Prostate gland (tissue), 2 donors: ENCODE measurements around the gene PIK3R3. TPM values are rescaled to one million over a fixed set of nuclear protein-coding genes. Genes with fewer than 3 reads are reported as not detected.

ENCODE experiments used
- DNase-seq: peaks from one replicate; pipeline ENCODE4 v3.0.0-alpha.2; 2019; ENCODE audit warnings: low spot score
- H3K27ac ChIP-seq, 2 donors: fragments of 200-600 bp; sonication (generic); 2 replicates each; pipeline ENCODE4 v1.5.1; 2017 to 2019
- H3K27me3 ChIP-seq: fragments of 200-600 bp; sonication (generic); replicated peaks from 2 replicates; pipeline ENCODE4 v1.5.1; 2019; ENCODE audit not compliant: insufficient read depth
- H3K36me3 ChIP-seq, 2 donors: fragments of 200-600 bp; sonication (generic); 1 replicate in 1 of 2; 2 replicates in 1 of 2; pipeline versions ENCODE4 v1.5.1 to v1.8.1; 2017 to 2019
- H3K4me1 ChIP-seq: fragments of 200-600 bp; sonication (generic); replicated peaks from 2 replicates; pipeline ENCODE4 v1.5.1; 2019
- H3K4me3 ChIP-seq, 2 donors: fragments of 200-600 bp; sonication (generic); 2 replicates each; pipeline ENCODE4 v1.5.1; 2017 to 2019
- H3K9me3 ChIP-seq: fragments of 200-600 bp; sonication (generic); 2 replicates; pipeline ENCODE4 v1.5.1; 2017
- POLR2A ChIP-seq: fragments of 450-650 bp; IDR thresholded peaks from one replicate; pipeline ENCODE4 v1.6.1; 2016; ENCODE audit warnings: antibody characterized with exemption, mild to moderate bottlenecking
- POLR2AphosphoS5 ChIP-seq: sonication (generic); formaldehyde crosslinking; IDR thresholded peaks from one replicate; pipeline ENCODE4 v1.6.1; 2017; ENCODE audit warnings: antibody characterized with exemption
- WGBS: methylation state at CpG from one replicate; pipeline ENCODE4 v1.1.5; 2018; 5-methylcytosine and 5-hydroxymethylcytosine counted together
- intact Hi-C: fragments of 100-400 bp; cut with DNase I; formaldehyde crosslinking; loops from one replicate; pipeline ENCODE4 v1.14.2; 2022
- total RNA-seq, 2 donors: library from RNA; depleted of rRNA; stranded (reverse); fragments of >200 nt; gene quantifications; one replicate each; pipeline ENCODE4 v1.1.0, GENCODE V29; 2016
- TF ChIP-seq, protein P1 (sequence below), 4 experiments: fragments of 200-600 bp in 2 of 4; fragments of 450-650 bp in 2 of 4; sonication (generic) in 2 of 4; IDR thresholded peaks; 1 replicate in 3 of 4; 2 replicates in 1 of 4; pipeline ENCODE4 v1.5.1; 2016 to 2019; ENCODE audit warnings: antibody characterized with exemption in 4 of 4, mild to moderate bottlenecking in 2 of 4, moderate library complexity in 2 of 4

Gene PIK3R3
- total RNA-seq, 2 donors from 2014 or later = 9.1 to 26.5 TPM

DNA sequence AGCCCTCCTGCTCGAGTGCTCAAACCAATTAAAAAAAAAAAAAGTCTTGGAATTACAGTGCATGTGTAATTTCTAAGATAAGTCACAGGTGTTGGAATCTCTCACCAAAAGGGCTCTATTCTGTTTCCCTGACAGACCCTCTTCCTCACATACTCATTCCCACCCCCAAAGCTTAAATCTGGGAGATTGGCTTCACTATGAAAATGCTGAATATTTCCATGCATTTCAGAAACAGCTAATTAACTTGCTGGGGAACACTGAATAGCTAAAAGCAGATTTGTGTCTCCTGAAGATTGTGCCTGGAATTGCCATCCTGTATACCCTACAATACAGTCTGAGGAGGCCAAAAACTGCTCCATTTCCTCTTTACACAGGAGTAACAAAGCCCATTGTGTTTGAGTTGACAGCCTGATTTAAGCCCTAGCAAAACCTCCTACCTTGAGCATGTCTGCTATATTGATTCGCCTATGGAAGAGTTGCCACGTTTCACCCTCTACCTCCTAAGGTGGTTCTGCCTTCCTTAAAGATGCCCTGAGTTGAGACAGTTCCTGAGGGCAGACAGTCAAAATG lies 1.4 kb upstream of the PIK3R3 start:
- no peaks in the 10 kb centered on the region for H3K4me1 ChIP-seq
- intact Hi-C loops = loop anchor here (5.0 to 10.0 kb wide), 4 partner anchors 48 to 252 kb away; no protein-coding TSS in a partner anchor
- no peaks in the 10 kb centered on the region for H3K36me3 ChIP-seq
- DNase-seq = no peak
- H3K27ac ChIP-seq = peak overlapping the region; percentile 87
- no peak for TF ChIP-seq POLR2A
- TF ChIP-seq, protein P1, sequence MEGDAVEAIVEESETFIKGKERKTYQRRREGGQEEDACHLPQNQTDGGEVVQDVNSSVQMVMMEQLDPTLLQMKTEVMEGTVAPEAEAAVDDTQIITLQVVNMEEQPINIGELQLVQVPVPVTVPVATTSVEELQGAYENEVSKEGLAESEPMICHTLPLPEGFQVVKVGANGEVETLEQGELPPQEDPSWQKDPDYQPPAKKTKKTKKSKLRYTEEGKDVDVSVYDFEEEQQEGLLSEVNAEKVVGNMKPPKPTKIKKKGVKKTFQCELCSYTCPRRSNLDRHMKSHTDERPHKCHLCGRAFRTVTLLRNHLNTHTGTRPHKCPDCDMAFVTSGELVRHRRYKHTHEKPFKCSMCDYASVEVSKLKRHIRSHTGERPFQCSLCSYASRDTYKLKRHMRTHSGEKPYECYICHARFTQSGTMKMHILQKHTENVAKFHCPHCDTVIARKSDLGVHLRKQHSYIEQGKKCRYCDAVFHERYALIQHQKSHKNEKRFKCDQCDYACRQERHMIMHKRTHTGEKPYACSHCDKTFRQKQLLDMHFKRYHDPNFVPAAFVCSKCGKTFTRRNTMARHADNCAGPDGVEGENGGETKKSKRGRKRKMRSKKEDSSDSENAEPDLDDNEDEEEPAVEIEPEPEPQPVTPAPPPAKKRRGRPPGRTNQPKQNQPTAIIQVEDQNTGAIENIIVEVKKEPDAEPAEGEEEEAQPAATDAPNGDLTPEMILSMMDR (IDR thresholded peaks at IDR 0.05) = no peak
- H3K27me3 ChIP-seq = no peaks in the 10 kb centered on the region
- WGBS = 29% methylated on average over 3 of the region's 3 CpGs
- H3K9me3 ChIP-seq = no peaks in the 10 kb centered on the region
- H3K4me3 ChIP-seq = peak overlapping the region; percentile 49 to 63

DNA sequence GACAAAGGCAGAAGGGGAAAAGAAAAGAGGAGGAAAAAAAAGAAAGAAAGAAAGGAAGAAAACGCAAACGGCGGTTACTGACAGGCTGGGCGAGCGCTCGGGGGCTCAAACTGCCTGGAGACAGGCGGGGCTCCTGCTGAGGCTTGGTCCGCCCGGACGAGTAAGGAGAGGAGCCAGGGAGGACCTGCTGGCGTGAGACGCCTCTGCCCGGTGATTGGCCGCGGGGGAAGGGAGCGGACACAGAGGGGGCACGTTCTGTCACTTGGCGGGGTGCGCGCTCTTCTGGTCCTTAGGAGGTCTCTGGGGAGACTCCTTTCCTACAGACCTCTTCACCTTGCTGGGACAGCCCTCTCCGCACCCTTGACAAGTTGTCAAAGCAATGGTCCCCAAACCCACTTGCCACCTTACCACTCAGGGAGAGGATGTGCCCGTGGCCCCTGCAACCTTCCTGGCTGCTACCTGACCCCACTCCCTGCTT lies 791 bp upstream of the PIK3R3 start:
- intact Hi-C loops = loop anchor here (5.0 to 10.0 kb wide), 4 partner anchors 49 to 251 kb away; no protein-coding TSS in a partner anchor
- Histone ChIP-seq H3K27ac (peak overlapping the region; percentile 87), H3K4me3 (peak overlapping the region; percentile 49 to 63), H3K4me1 (no peaks in the 10 kb centered on the region), H3K36me3 (no peaks in the 10 kb centered on the region), H3K27me3 (no peaks in the 10 kb centered on the region), H3K9me3 (no peaks in the 10 kb centered on the region)
- DNase-seq = no peak
- no peak for TF ChIP-seq POLR2A
- TF ChIP-seq POLR2AphosphoS5 = no peak
- WGBS = under 1% methylated on average over 22 of the region's 22 CpGs

DNA sequence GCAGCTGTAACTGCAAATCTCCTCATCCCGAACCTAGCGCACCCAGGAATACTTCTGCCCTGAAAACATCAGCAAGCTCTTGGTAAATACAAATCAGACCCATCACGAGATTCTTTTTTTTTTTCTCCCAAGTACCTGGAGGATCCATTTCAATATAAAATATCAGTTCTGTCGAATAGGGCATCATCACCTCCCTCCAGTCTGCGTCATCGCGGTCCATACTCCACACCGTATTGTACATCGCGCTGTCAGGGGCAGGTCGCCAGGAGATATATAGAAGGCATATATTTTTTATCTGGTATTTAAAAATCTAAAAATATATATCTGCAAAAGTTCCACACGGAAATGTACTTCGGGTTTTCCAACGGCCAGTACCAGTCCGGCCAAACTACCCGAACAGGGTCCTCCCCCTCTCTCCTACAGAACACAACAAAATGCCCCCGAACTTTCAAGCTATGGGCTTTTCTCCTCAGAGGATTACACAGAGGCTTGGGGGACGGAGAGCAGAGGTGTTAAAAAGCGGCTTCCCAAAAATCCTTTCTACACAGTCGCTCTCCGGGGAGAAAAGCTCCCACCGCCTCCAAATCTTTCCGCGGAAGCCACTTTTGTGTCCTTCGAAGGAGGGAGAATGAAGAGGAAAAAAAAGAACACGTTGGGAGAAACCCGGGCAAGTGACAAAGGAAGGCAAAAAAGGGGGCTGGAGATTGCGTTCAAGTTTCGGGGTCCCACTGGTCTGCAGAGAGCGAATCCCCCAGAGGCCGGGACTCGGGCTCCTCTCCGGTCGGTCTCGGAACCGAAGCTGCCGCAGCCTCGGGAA lies 509 bp downstream of the PIK3R3 start:
- TF ChIP-seq POLR2A (no peak), POLR2AphosphoS5 (no peak)
- TF ChIP-seq, protein P1 (IDR thresholded peaks at IDR 0.05) = no peak
- Histone ChIP-seq H3K9me3 (no peaks in the 10 kb centered on the region), H3K27me3 (no peaks in the 10 kb centered on the region), H3K4me1 (no peaks in the 10 kb centered on the region), H3K36me3 (no peaks in the 10 kb centered on the region), H3K27ac (peak overlapping the region; percentile 87), H3K4me3 (peak overlapping the region; percentile 49 to 63)
- intact Hi-C loops = loop anchor here (5.0 to 10.0 kb wide), 4 partner anchors 50 to 250 kb away; no protein-coding TSS in a partner anchor
- peak; percentile 29 for DNase-seq
- under 1% methylated on average over 38 of the region's 38 CpGs for WGBS

DNA sequence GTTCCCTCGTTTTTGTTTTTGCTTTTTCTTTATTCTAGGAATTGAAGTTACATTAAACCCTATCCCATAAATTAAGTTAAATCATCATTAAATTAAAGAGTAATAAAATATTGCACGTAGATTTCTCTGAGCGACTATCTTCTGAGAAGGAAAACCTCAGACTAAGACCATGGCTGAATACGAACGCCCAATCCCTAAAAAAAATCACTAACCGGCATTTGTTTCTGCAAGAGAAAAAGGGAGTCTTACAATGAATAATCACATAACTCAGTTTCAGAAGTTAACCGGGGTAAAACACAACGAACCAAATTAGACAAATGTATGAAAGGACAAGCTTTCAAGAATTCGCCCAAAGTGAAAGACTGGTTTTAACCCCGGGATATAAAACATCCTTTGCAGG lies 1.3 kb downstream of the PIK3R3 start:
- H3K4me1 ChIP-seq = no peaks in the 10 kb centered on the region
- intact Hi-C loops = loop anchor here (5.0 to 10.0 kb wide), 4 partner anchors 51 to 249 kb away; no protein-coding TSS in a partner anchor

DNA sequence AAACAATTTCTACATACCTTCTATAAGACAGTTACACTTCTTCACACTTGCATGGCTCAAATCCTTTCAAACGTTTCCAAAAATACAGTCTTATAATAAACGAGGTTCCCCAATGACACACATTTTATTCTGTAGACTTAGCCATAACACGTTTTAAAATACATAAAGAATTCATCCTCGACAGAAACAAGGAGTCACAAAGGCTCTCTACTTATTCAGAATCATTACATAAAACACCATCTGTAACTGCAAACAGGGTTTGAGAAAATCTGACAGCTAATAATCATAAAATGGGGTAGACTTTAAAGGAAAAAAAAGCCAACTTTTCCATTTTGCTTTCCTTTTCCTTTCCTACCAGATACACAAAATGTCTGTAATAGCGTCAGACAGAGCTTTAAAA lies 1.8 kb downstream of the PIK3R3 start:
- no peaks in the 10 kb centered on the region for H3K4me1 ChIP-seq
- peak overlapping the region; percentile 49 to 63 for H3K4me3 ChIP-seq
- DNase-seq = no peak
- no peak for TF ChIP-seq POLR2AphosphoS5
- TF ChIP-seq POLR2A = no peak
- 5% methylated on average over 5 of the region's 5 CpGs for WGBS
- intact Hi-C loops = loop anchor here (5.0 to 10.0 kb wide), 4 partner anchors 52 to 248 kb away; no protein-coding TSS in a partner anchor
- no peaks in the 10 kb centered on the region for H3K9me3 ChIP-seq
- peak overlapping the region in 1 of 2 donors; percentile 87 for H3K27ac ChIP-seq
- no peaks in the 10 kb centered on the region for H3K27me3 ChIP-seq
- no peaks in the 10 kb centered on the region for H3K36me3 ChIP-seq

More for the DNA sequence above, 1.3 kb downstream of the PIK3R3 start:
- no peak for DNase-seq
- Histone ChIP-seq H3K36me3 (no peaks in the 10 kb centered on the region), H3K9me3 (no peaks in the 10 kb centered on the region), H3K27ac (peak overlapping the region; percentile 87), H3K27me3 (no peaks in the 10 kb centered on the region), H3K4me3 (peak overlapping the region; percentile 49 to 63)
- WGBS = under 1% methylated on average over 10 of the region's 10 CpGs
- TF ChIP-seq POLR2AphosphoS5 = peak; percentile 4
- TF ChIP-seq, protein P1 (IDR thresholded peaks at IDR 0.05) = no peak
